H9 (cell line): Measurements from ENCODE around the gene C1orf116. TPM values are rescaled to one million over a fixed set of nuclear protein-coding genes. Genes with fewer than 3 reads are reported as not detected.

Source experiments
- DNase-seq: peaks from one replicate; pipeline ENCODE4 v3.0.0-alpha.2; 2017
- H2AFZ ChIP-seq: one replicate; pipeline ENCODE4 v1.6.1; 2013; ENCODE audit warnings: mild to moderate bottlenecking, low read length, control low read depth, moderate library complexity
- H2AK5ac ChIP-seq: 2 replicates; pipeline ENCODE4 v1.6.1; 2013; ENCODE audit warnings: low read length, control low read depth, mixed read lengths; ENCODE audit not compliant: insufficient read length
- H2BK120ac ChIP-seq: one replicate; pipeline ENCODE4 v1.6.1; 2013; ENCODE audit warnings: low read depth, mild to moderate bottlenecking, low read length, control low read depth, inconsistent platforms; ENCODE audit not compliant: poor library complexity, severe bottlenecking
- H2BK12ac ChIP-seq: 2 replicates; pipeline ENCODE4 v1.6.1; 2013; ENCODE audit warnings: low read length, control low read depth, mixed read lengths, low read depth; ENCODE audit not compliant: insufficient read length
- H2BK15ac ChIP-seq: 2 replicates; pipeline ENCODE4 v1.6.1; 2013; ENCODE audit warnings: low read depth, low read length, control low read depth
- H2BK20ac ChIP-seq: one replicate; pipeline ENCODE4 v1.6.1; 2013; ENCODE audit warnings: low read depth, mild to moderate bottlenecking, low read length, control low read depth, inconsistent platforms; ENCODE audit not compliant: poor library complexity, severe bottlenecking
- H2BK5ac ChIP-seq: 2 replicates; pipeline ENCODE4 v1.6.1; 2013; ENCODE audit warnings: low read length, control low read depth, mixed read lengths; ENCODE audit not compliant: insufficient read length
- H3K14ac ChIP-seq: 2 replicates; pipeline ENCODE4 v1.6.1; 2013; ENCODE audit warnings: low read length, control low read depth; ENCODE audit not compliant: insufficient read depth
- H3K18ac ChIP-seq: 2 replicates; pipeline ENCODE4 v1.6.1; 2013; ENCODE audit warnings: low read depth, mild to moderate bottlenecking, mixed read lengths, low read length, control low read depth; ENCODE audit not compliant: insufficient read length
- H3K23ac ChIP-seq: 2 replicates; pipeline ENCODE4 v1.6.1; 2013; ENCODE audit warnings: low read length, control low read depth, mixed read lengths, low read depth; ENCODE audit not compliant: insufficient read length
- H3K23me2 ChIP-seq: 2 replicates; pipeline ENCODE4 v1.6.1; 2013; ENCODE audit warnings: low read depth, mild to moderate bottlenecking, mixed read lengths, low read length, control low read depth; ENCODE audit not compliant: insufficient read length, poor library complexity, severe bottlenecking
- H3K27ac ChIP-seq: 2 replicates; pipeline ENCODE4 v1.5.1; 2013; ENCODE audit warnings: low read length, control low read depth, mixed read lengths, low read depth; ENCODE audit not compliant: insufficient read length
- H3K27me3 ChIP-seq: 2 replicates; pipeline ENCODE4 v1.6.1; 2013; ENCODE audit warnings: low read length, control low read depth, inconsistent platforms; ENCODE audit not compliant: insufficient read depth
- H3K4ac ChIP-seq: 2 replicates; pipeline ENCODE4 v1.6.1; 2013; ENCODE audit warnings: low read depth, mild to moderate bottlenecking, control low read depth, inconsistent platforms, low read length, moderate library complexity
- H3K4me1 ChIP-seq: 2 replicates; pipeline ENCODE4 v1.6.1; 2013; ENCODE audit warnings: low read length, control low read depth, inconsistent platforms; ENCODE audit not compliant: insufficient read depth
- H3K4me2 ChIP-seq: 2 replicates; pipeline ENCODE4 v1.6.1; 2013; ENCODE audit warnings: low read length, control low read depth, mixed read lengths; ENCODE audit not compliant: insufficient read length, insufficient read depth
- H3K56ac ChIP-seq: 2 replicates; pipeline ENCODE4 v1.6.1; 2013; ENCODE audit warnings: low read depth, mild to moderate bottlenecking, mixed read lengths, low read length, control low read depth; ENCODE audit not compliant: insufficient read length
- H3K79me1 ChIP-seq: 2 replicates; pipeline ENCODE4 v1.6.1; 2013; ENCODE audit warnings: low read depth, mild to moderate bottlenecking, moderate library complexity, low read length, control low read depth, inconsistent platforms; ENCODE audit not compliant: insufficient read depth, poor library complexity, severe bottlenecking
- H3K79me2 ChIP-seq: 2 replicates; pipeline ENCODE4 v1.6.1; 2013; ENCODE audit warnings: low read length, control low read depth, inconsistent platforms; ENCODE audit not compliant: insufficient read depth
- H3K9ac ChIP-seq: 2 replicates; pipeline ENCODE4 v1.6.1; 2013; ENCODE audit warnings: low read length, control low read depth, mixed read lengths; ENCODE audit not compliant: insufficient read length; ENCODE audit errors: extremely low read depth
- H3K9me3 ChIP-seq: one replicate; pipeline ENCODE4 v1.6.1; 2013; ENCODE audit warnings: low read depth, low read length, inconsistent platforms; ENCODE audit not compliant: control insufficient read depth
- H3T11ph ChIP-seq: one replicate; pipeline ENCODE4 v1.6.1; 2013; ENCODE audit warnings: mild to moderate bottlenecking, low read length, control low read depth, inconsistent platforms
- H4K20me1 ChIP-seq: one replicate; pipeline ENCODE4 v1.6.1; 2013; ENCODE audit not compliant: control insufficient read depth, insufficient read length, insufficient read depth
- H4K5ac ChIP-seq: 2 replicates; pipeline ENCODE4 v1.6.1; 2013; ENCODE audit warnings: low read depth, mild to moderate bottlenecking, mixed read lengths, low read length, control low read depth; ENCODE audit not compliant: insufficient read length
- H4K8ac ChIP-seq: replicated peaks from 2 replicates; pipeline ENCODE4 v1.6.1; 2013; ENCODE audit warnings: low read length, control low read depth, mixed read lengths, low read depth; ENCODE audit not compliant: insufficient read length
- H4K91ac ChIP-seq: 2 replicates; pipeline ENCODE4 v1.6.1; 2013; ENCODE audit warnings: low read depth, mild to moderate bottlenecking, moderate library complexity, mixed read lengths, low read length, control low read depth; ENCODE audit not compliant: insufficient read length
- H3K27ac Mint-ChIP-seq, 3 experiments: 2 replicates in 2 of 3; 3 replicates in 1 of 3; pipeline ENCODE4 v1.8.0; 2020 to 2021; ENCODE audit warnings: mixed read lengths in 3 of 3, mild to moderate bottlenecking in 1 of 3, moderate library complexity in 1 of 3
- H3K27me3 Mint-ChIP-seq: 2 replicates; pipeline ENCODE4 v1.8.0; 2021; ENCODE audit warnings: low read depth, mild to moderate bottlenecking, moderate library complexity, mixed read lengths
- H3K36me3 Mint-ChIP-seq, 3 experiments: 2 replicates in 2 of 3; 3 replicates in 1 of 3; pipeline ENCODE4 v1.8.0; 2020 to 2021; ENCODE audit warnings: low read depth in 3 of 3, mixed read lengths in 3 of 3; ENCODE audit not compliant: insufficient read depth in 1 of 3
- H3K4me1 Mint-ChIP-seq, 2 experiments: 2 replicates each; pipeline ENCODE4 v1.8.0; 2020; ENCODE audit warnings: mixed read lengths in 2 of 2
- H3K4me3 Mint-ChIP-seq, 2 experiments: 2 replicates in 1 of 2; 3 replicates in 1 of 2; pipeline ENCODE4 v1.8.0; 2020 to 2021; ENCODE audit warnings: mild to moderate bottlenecking in 2 of 2, mixed read lengths in 2 of 2, moderate library complexity in 1 of 2
- H3K9me3 Mint-ChIP-seq, 2 experiments: 2 replicates in 1 of 2; 3 replicates in 1 of 2; pipeline ENCODE4 v1.8.0; 2020; ENCODE audit warnings: mild to moderate bottlenecking in 2 of 2, mixed read lengths in 2 of 2, moderate library complexity in 1 of 2
- whole genome bisulfite sequencing: extraction: QIAGEN DNeasy Blood & Tissue Kit; methylation state at CpG from one replicate; pipeline ENCODE4 v1.1.7; 2013; ENCODE audit warnings: missing lambda C conversion rate, low lambda C conversion rate, mixed read lengths; ENCODE audit not compliant: insufficient read length; ENCODE audit errors: extremely low coverage; 5-methylcytosine and 5-hydroxymethylcytosine counted together
- total RNA-seq: library from RNA; stranded (reverse); gene quantifications from 2 replicates; pipeline ENCODE4 v1.2.1, GENCODE V29; 2021
- TF ChIP-seq, protein P1 (sequence below): fragments of 200-600 bp; sonication (generic); conservative IDR thresholded peaks from 3 replicates; pipeline ENCODE4 v1.8.0; 2021; ENCODE audit warnings: antibody characterized with exemption, mild to moderate bottlenecking

The C1orf116 gene
- total RNA-seq, 1 experiment from 2014 or later: 0.48 TPM

- no peak overlapping the region for H2BK5ac ChIP-seq
- H3K9me3 Mint-ChIP-seq: no peaks in the 10 kb centered on the region
- no peak overlapping the region for H4K5ac ChIP-seq
- TF ChIP-seq, protein P1, sequence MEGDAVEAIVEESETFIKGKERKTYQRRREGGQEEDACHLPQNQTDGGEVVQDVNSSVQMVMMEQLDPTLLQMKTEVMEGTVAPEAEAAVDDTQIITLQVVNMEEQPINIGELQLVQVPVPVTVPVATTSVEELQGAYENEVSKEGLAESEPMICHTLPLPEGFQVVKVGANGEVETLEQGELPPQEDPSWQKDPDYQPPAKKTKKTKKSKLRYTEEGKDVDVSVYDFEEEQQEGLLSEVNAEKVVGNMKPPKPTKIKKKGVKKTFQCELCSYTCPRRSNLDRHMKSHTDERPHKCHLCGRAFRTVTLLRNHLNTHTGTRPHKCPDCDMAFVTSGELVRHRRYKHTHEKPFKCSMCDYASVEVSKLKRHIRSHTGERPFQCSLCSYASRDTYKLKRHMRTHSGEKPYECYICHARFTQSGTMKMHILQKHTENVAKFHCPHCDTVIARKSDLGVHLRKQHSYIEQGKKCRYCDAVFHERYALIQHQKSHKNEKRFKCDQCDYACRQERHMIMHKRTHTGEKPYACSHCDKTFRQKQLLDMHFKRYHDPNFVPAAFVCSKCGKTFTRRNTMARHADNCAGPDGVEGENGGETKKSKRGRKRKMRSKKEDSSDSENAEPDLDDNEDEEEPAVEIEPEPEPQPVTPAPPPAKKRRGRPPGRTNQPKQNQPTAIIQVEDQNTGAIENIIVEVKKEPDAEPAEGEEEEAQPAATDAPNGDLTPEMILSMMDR: no peak
- no peak overlapping the region for H3T11ph ChIP-seq
- H2BK12ac ChIP-seq: no peak overlapping the region
- no peak overlapping the region for H3K56ac ChIP-seq
- no peak overlapping the region for H2AFZ ChIP-seq
- H3K23me2 ChIP-seq: no peaks in the 10 kb centered on the region
- no peaks in the 10 kb centered on the region for H3K9me3 ChIP-seq
- no peak overlapping the region for H3K4me3 Mint-ChIP-seq
- 0 out of 7 replicates have a peak, but pooled peaks cover 0 to under 1% (median 0%) of the 10 kb centered on the region in 3 experiments for H3K36me3 Mint-ChIP-seq
- no peak overlapping the region for H3K4me2 ChIP-seq
- peaks cover under 1% of the 10 kb centered on the region; the same call in 1 of the 2 replicates for H3K4me1 ChIP-seq
- no peak overlapping the region for H2BK20ac ChIP-seq
- H4K20me1 ChIP-seq: no peaks in the 10 kb centered on the region
- H3K27ac Mint-ChIP-seq: no peak overlapping the region
- no peak for DNase-seq
- H3K79me1 ChIP-seq: no peaks in the 10 kb centered on the region
- WGBS: no CpG with 5 or more reads among the region's 1 CpG
- H3K4me1 Mint-ChIP-seq: peaks cover 20 to 24% of the 10 kb centered on the region in 2 experiments
- no peak overlapping the region for H3K14ac ChIP-seq
- H3K18ac ChIP-seq: no peak overlapping the region
- no peaks in the 10 kb centered on the region for H3K27me3 Mint-ChIP-seq
- no peak overlapping the region for H2BK15ac ChIP-seq
- H3K23ac ChIP-seq: no peak overlapping the region
- H2BK120ac ChIP-seq: no peak overlapping the region
- H3K27ac ChIP-seq: no peak overlapping the region
- H3K4ac ChIP-seq: no peak overlapping the region
- H3K79me2 ChIP-seq: no peaks in the 10 kb centered on the region
- no peaks in the 10 kb centered on the region for H3K27me3 ChIP-seq
- H4K8ac ChIP-seq: no peak overlapping the region
- H3K9ac ChIP-seq: no peak overlapping the region
- H4K91ac ChIP-seq: no peak overlapping the region
- H2AK5ac ChIP-seq: no peak overlapping the region
These were observed 4.3 kb upstream of the C1orf116 start for GRCh38 chr1:207036865-207037264.
